Heart right ventricle (tissue), 16 donors: ENCODE measurements around the gene MAD1L1. TPM values are rescaled to one million over a fixed set of nuclear protein-coding genes. Genes with fewer than 3 reads are reported as not detected.
"Not testable (repeated sequence)": the region's sequence is repeated elsewhere in the genome, so short reads cannot be mapped to it uniquely, and the experiment has no call there.

Experiments
- ATAC-seq, 8 donors: fragments of 200-7000 bp; cut with Tn5 transposase; one replicate each; pipeline ENCODE4 v1.9.1; 2020; ENCODE audit warnings: mild to moderate bottlenecking in 8 of 8, moderate library complexity in 8 of 8, moderate number of reproducible peaks in 1 of 8
- DNase-seq, 2 donors: peaks; one replicate each; pipeline ENCODE4 v3.0.0-alpha.2; 2020
- H3K27ac ChIP-seq, 10 donors: fragments of 200-600 bp; sonication (generic) in 2 of 10; one replicate each; pipeline versions ENCODE4 v1.5.0 to v1.8.0; 2020 to 2022; ENCODE audit warnings: mild to moderate bottlenecking in 3 of 10
- H3K27me3 ChIP-seq, 7 donors: fragments of 200-600 bp; one replicate each; pipeline ENCODE4 v1.8.0; 2021 to 2022; ENCODE audit warnings: mild to moderate bottlenecking in 2 of 7
- H3K36me3 ChIP-seq, 9 donors: fragments of 200-600 bp; sonication (generic) in 1 of 9; one replicate each; pipeline versions ENCODE4 v1.5.0 to v1.8.0; 2020 to 2022; ENCODE audit warnings: mild to moderate bottlenecking in 2 of 9
- H3K4me1 ChIP-seq, 9 donors: fragments of 200-600 bp; sonication (generic) in 1 of 9; one replicate each; pipeline versions ENCODE4 v1.5.0 to v1.8.0; 2020 to 2022; ENCODE audit warnings: mild to moderate bottlenecking in 4 of 9
- H3K4me3 ChIP-seq, 10 donors: fragments of 200-600 bp; sonication (generic) in 2 of 10; one replicate each; pipeline versions ENCODE4 v1.5.0 to v1.8.0; 2020 to 2022; ENCODE audit warnings: mild to moderate bottlenecking in 7 of 10, moderate library complexity in 2 of 10
- H3K9me3 ChIP-seq, 11 donors: fragments of 200-600 bp in 10 of 11; sonication (generic) in 2 of 11; one replicate each; pipeline versions ENCODE4 v1.5.0 to v1.8.0; 2013 to 2022; ENCODE audit warnings: mild to moderate bottlenecking in 2 of 11, control low read depth in 1 of 11, moderate library complexity in 1 of 11
- CTCF ChIP-seq, 9 donors: fragments of 200-600 bp; sonication (generic) in 2 of 9; IDR thresholded peaks; one replicate each; pipeline versions ENCODE4 v1.5.0 to v1.8.0; 2021 to 2022; ENCODE audit warnings: antibody characterized with exemption in 9 of 9, mild to moderate bottlenecking in 5 of 9, moderate library complexity in 1 of 9
- WGBS, 2 donors: extraction: QIAGEN DNeasy Blood & Tissue Kit; methylation state at CpG; one replicate each; pipeline ENCODE4 v1.1.7; 2013; ENCODE audit warnings: inconsistent platforms in 1 of 2; 5-methylcytosine and 5-hydroxymethylcytosine counted together
- intact Hi-C, 10 donors: fragments of 100-400 bp; cut with DNase I; formaldehyde crosslinking; loops; one replicate each; pipeline versions ENCODE4 v1.11.1 to v1.14.2; 2022
- polyA plus RNA-seq, 2 donors: library from polyadenylated mRNA; stranded (reverse); fragments of 200-250 nt; gene quantifications; one replicate each; pipeline ENCODE4 v1.2.3, GENCODE V29; 2013
- total RNA-seq, 10 donors: library from RNA; stranded (reverse); fragmentation: NEBNext Ultra II Directional in 3 of 10; extraction: Animal tissue kit (Norgen Biotek cat#: 25700) in 3 of 10; gene quantifications; one replicate each; pipeline versions ENCODE4 v1.2.1 to v1.2.4, GENCODE V29; 2021 to 2023
- donor health status: Arrhythmogenic right ventricular cardiomyopathy.
- donor health status: ischemic (EF 13 %, LVEDD 7.1; RV severe dilation, severe dysfunction).
- donor health status: healthy with polysubstance abuse.
- donor health status: DM: no; HTN: yes; CAD: no.
- donor health status: DM: no; HTN: no; CAD: no.
- donor health status: ischemic (EF 25% LVEDD 6.9; RV normal size, moderate dysfunction).
- donor health status: ischemic (EF 25% LVEDD 5.7; RV mildly dilated, moderate dysfunction).
- donor health status: healthy.
- donor health status: DM: yes; HTN: yes; CAD: no.
- donor health status: Ischemic cardiomyopathy.
- donor health status: ischemic (EF 35%, LVEDD 5.7; RV mildly dilated, moderate dysfunction).
- donor health status: nonischemic (EF 11% LVEDD 7.7; RV severe dilation, severe dysfunction).
- donor health status: DM: yes; HTN: yes; CAD: no.
- donor health status: PGD.
- donor health status: ischemic (EF 29% LVEDD 5.4; RV normal size, mild dysfunction).
- donor health status: nonischemic (EF 23%, LVEDD 6.1; RV moderate dilation, normal function).

The MAD1L1 gene
- total and polyA plus RNA-seq, 12 donors = 13.8 to 46.8 (median 20.2) TPM

DNA sequence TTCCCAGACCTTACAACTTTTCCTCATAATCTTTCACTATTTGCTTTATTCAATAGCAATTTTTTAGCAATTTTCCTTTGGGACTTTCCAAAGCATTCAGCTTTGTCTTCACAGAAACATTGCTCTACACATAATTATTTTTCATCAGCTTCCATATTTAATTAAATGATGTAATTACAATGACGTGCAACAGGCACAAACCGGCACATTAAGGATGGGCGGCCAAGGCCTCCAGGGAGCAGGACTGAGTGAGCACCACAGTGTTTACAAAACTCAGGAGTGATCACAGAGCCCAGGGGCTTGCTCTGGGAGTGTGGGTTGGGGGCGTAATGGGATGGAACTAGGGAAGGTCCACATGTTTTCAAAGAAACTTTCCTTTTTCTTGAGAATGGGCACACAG, 69.8 kb downstream of the MAD1L1 start:
- 65 to 76% methylated on average over 4 of the region's 4 CpGs for WGBS, 2 donors
- peak overlapping the region in 1 of 10 donors; percentile 46 for H3K27ac ChIP-seq
- peaks cover 3 to 42% (median 17%) of the 10 kb centered on the region in 9 donors for H3K4me1 ChIP-seq
- no peaks in the 10 kb centered on the region for H3K9me3 ChIP-seq
- no peak overlapping the region for H3K4me3 ChIP-seq
- intact Hi-C loops = no loop called here
- DNase-seq (no peak), ATAC-seq (peak in 5 of 8 donors; percentile 36 to 70 (median 63))
- peaks cover 0 to 5% (median 0%) of the 10 kb centered on the region in 9 donors for H3K36me3 ChIP-seq
- H3K27me3 ChIP-seq = no peaks in the 10 kb centered on the region
- no peak for TF ChIP-seq CTCF (IDR thresholded peaks at IDR 0.05)

DNA sequence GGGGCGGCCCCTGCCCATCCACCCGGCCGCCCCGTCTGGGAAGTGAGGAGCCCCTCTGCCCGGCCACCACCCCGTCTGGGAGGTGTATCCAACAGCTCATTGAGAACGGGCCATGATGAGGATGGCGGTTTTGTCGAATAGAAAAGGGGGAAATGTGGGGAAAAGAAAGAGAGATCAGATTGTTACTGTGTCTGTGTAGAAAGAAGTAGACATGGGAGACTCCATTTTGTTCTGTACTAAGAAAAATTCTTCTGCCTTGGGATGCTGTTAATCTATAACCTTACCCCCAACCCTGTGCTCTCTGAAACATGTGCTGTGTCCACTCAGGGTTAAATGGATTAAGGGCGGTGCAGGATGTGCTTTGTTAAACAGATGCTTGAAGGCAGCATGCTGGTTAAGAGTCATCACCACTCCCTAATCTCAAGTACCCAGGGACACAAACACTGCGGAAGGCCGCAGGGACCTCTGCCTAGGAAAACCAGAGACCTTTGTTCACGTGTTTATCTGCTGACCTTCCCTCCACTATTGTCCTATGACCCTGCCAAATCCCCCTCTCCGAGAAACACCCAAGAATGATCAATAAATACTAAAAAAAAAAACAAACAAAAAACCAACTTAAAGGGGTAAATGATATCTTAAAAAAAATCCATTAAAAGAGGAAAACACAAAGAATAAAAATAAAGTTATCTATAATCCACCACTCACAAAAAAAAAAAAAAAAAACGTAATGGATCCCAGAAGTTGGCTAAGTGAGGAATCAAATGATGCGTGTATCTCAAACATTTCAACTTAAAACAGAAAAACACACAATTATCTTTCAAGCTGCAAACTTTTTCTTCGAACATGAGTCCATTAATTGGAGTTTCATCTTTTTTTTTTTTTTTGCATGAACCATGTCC, 70.5 kb downstream of the MAD1L1 start:
- H3K36me3 ChIP-seq, DNase-seq, H3K27ac ChIP-seq, H3K9me3 ChIP-seq, H3K4me3 ChIP-seq, ATAC-seq, intact Hi-C loops, H3K27me3 ChIP-seq: not testable (repeated sequence)
- 72 to 74% methylated on average over 14 to 15 of the region's 17 CpGs for WGBS, 2 donors
- H3K4me1 ChIP-seq = peaks cover 7 to 49% (median 24%) of the 10 kb centered on the region in 9 donors

DNA sequence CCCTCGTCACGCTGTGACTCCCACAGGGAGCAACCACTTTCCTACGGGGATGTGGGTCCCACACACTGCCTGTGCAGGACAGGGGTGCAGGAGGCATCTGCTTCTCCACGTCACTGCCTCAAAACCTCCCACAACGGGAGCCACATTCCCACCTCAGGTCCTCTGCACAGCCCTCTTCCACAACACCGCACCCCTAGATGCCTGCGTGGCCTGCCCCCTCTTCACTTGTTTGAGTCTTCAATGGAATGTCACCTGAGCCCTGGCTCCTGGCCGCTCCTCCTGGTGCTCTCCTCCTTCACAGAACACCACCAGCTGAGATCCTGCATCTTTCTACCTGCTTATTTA, 73.6 kb downstream of the MAD1L1 start:
- Histone ChIP-seq H3K27me3 (no peaks in the 10 kb centered on the region), H3K4me3 (no peak overlapping the region), H3K4me1 (peaks cover 8 to 43% (median 25%) of the 10 kb centered on the region in 9 donors), H3K9me3 (no peaks in the 10 kb centered on the region), H3K27ac (no peak overlapping the region), H3K36me3 (no peaks in the 10 kb centered on the region)
- no peak for ATAC-seq
- TF ChIP-seq CTCF (IDR thresholded peaks at IDR 0.05) = no peak
- WGBS, 2 donors = 97 to 98% methylated on average over 8 of the region's 8 CpGs
- DNase-seq = no peak
- intact Hi-C loops = loop anchor here in 2 of 10 donors (5.0 kb wide), 1 partner anchor 42 kb away; no protein-coding TSS in a partner anchor

DNA sequence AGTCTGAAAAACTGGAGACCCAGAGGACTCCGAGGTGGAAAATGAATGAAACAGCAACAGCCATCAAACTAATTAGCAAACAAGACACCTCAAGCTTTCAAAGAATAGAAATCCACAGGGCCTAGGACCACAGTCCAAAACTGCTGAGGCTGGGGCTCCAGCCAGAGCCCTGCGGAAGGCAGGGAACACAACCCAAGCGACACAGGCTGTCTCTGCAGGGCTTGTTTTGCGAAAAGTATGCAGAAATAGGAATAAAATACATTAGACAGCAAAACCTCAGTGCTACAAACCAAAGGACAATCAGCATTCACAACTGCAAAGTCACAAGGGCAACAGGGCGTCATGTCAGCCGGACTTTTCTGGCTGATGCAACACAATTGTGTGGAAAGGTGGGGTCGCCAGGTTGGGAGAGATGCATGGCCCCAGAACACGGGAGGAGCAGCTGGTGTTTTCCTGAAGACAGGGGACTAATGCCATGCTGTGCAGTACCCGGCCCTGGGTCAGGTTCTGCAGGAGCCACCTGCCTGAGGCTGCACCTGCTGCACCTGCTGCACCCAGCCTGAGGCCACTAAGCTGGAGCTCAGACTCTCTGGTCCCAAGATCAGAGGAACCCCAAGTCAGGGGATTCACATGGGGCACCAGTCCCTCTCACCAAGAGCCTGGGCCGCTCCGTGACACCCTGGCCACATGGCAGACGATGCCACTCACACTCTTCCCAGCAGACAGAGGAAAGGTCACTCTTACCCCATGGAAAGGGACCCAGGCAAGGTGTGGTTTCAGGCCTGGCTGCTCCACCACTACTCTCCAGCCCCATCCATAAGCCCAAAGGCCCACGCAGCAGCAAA, 74.2 kb downstream of the MAD1L1 start:
- Histone ChIP-seq H3K4me1 (peaks cover 8 to 39% (median 25%) of the 10 kb centered on the region in 9 donors), H3K27ac (peak overlapping the region in 9 of 10 donors; percentile 17 to 90 (median 70)), H3K36me3 (no peaks in the 10 kb centered on the region), H3K9me3 (no peaks in the 10 kb centered on the region), H3K27me3 (no peaks in the 10 kb centered on the region), H3K4me3 (no peak overlapping the region)
- whole genome bisulfite sequencing, 2 donors = 94 to 96% methylated on average over 13 of the region's 13 CpGs
- ATAC-seq (peak in 1 of 8 donors; percentile 40), DNase-seq (no peak)
- TF ChIP-seq CTCF (IDR thresholded peaks at IDR 0.05) = no peak
- intact Hi-C loops = loop anchor here in 2 of 10 donors (5.0 kb wide), 1 partner anchor 41 kb away; no protein-coding TSS in a partner anchor
